ENCODE measurements around the gene TBC1D9B.
A peak's percentile ranks its signal among the peaks of the same experiment; 100 is the strongest.

TBC1D9B gene

GRCh38 chr5:179908528-179908927 lies 831 bp upstream of the TBC1D9B start:
- TF ChIP-seq, protein P1, sequence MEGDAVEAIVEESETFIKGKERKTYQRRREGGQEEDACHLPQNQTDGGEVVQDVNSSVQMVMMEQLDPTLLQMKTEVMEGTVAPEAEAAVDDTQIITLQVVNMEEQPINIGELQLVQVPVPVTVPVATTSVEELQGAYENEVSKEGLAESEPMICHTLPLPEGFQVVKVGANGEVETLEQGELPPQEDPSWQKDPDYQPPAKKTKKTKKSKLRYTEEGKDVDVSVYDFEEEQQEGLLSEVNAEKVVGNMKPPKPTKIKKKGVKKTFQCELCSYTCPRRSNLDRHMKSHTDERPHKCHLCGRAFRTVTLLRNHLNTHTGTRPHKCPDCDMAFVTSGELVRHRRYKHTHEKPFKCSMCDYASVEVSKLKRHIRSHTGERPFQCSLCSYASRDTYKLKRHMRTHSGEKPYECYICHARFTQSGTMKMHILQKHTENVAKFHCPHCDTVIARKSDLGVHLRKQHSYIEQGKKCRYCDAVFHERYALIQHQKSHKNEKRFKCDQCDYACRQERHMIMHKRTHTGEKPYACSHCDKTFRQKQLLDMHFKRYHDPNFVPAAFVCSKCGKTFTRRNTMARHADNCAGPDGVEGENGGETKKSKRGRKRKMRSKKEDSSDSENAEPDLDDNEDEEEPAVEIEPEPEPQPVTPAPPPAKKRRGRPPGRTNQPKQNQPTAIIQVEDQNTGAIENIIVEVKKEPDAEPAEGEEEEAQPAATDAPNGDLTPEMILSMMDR (IDR thresholded peaks at IDR 0.05): no peak
- H3K36me3 ChIP-seq: peaks cover 9% of the 10 kb centered on the region
- no peaks in the 10 kb centered on the region for H3K27me3 ChIP-seq
- peak overlapping the region; percentile 62 for H3K27ac ChIP-seq
- H3K4me1 ChIP-seq (ENCODE audit: control insufficient read depth in 1 of 2, insufficient read depth in 1 of 2, low read depth in 1 of 2, low read length in 1 of 2): peaks cover 21 to 22% of the 10 kb centered on the region in 2 experiments
- no peak overlapping the region for H3K4me3 ChIP-seq (ENCODE audit: low read depth in 1 of 2, low read length in 1 of 2)
- H3K9me3 ChIP-seq: no peaks in the 10 kb centered on the region

DNA sequence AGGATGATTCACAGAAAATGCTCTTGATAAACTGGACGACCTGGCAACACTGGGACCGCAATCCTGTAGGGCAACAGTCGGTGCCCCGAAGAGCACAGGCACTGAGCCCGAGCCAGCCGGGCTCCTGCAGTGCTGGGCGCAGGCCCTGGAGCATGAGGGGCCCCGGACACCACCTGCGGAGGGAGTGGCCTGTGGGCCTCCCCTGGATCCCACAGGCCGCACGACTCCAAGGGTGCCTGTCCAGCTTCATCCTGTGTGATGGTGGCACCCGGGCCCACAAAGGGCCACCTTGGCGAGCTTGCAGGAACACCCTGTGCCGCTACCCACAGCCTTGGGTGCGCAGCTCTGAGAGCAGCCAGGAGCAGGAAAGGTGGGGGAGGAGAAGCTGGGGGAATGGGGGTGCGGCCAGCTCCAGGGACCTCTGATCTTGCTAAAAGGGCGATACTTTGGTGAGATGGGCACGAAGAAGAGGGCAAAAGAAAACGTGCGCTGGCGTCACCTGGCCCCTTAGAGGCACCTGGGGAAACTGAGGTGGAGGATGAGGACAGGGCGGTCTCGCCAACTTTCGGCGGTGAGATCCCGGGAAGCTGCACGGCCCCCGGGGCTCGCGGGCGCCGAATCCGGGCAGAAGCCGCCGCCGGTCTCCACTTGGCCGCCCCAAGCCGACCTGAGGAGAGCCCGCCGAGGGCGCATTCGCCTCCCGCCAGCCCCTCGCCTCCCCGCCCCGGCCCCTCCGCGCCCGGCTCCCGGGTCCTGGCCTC lies 722 bp downstream of the TBC1D9B start:
- no peaks in the 10 kb centered on the region for H3K9me3 ChIP-seq
- peak overlapping the region; percentile 58 to 62 for H3K4me3 ChIP-seq (ENCODE audit: low read depth in 1 of 2, low read length in 1 of 2)
- H3K27ac ChIP-seq: peak overlapping the region; percentile 13
- TF ChIP-seq, protein P1 (IDR thresholded peaks at IDR 0.05): no peak
- H3K4me1 ChIP-seq (ENCODE audit: control insufficient read depth in 1 of 2, insufficient read depth in 1 of 2, low read depth in 1 of 2, low read length in 1 of 2): peaks cover 21 to 22% of the 10 kb centered on the region in 2 experiments
- H3K36me3 ChIP-seq: peaks cover 24% of the 10 kb centered on the region
- H3K27me3 ChIP-seq: no peaks in the 10 kb centered on the region

DNA sequence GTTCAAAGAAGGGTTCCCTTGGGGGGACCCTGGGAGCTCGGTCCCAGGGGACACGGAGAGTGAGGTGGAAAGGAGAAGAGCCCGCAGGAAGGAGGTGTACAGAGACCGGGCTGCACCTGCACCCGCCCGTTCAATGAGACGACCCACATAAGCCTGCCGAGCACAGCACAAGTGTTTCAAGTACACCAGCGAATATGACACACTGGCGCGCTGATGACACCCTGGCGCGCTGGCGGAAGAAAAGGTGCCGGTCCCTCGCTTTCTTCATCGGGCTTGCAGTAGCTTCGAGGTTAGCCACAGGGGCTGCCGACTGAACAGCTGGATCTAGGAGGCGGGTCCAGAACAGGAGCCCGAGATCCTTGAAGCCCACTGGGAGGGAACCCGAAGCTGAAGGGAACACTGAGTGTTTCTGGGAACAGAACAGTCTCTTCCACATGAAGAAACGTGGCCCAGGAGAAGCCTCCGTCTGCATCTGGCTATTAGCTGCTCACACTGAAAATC lies 1.4 kb downstream of the TBC1D9B start:
- Histone ChIP-seq H3K4me1 (ENCODE audit: control insufficient read depth in 1 of 2, insufficient read depth in 1 of 2, low read depth in 1 of 2, low read length in 1 of 2) (peaks cover 21 to 22% of the 10 kb centered on the region in 2 experiments), H3K27ac (no peak overlapping the region), H3K4me3 (ENCODE audit: low read depth in 1 of 2, low read length in 1 of 2) (no peak overlapping the region), H3K9me3 (no peaks in the 10 kb centered on the region), H3K27me3 (no peaks in the 10 kb centered on the region), H3K36me3 (peaks cover 26% of the 10 kb centered on the region)
- TF ChIP-seq, protein P1 (IDR thresholded peaks at IDR 0.05): no peak

GRCh38 chr5:179905161-179905560 lies 2.5 kb downstream of the TBC1D9B start:
- H3K27ac ChIP-seq: no peak overlapping the region
- no peaks in the 10 kb centered on the region for H3K27me3 ChIP-seq
- no peaks in the 10 kb centered on the region for H3K9me3 ChIP-seq
- H3K36me3 ChIP-seq: peaks cover 34% of the 10 kb centered on the region
- peaks cover 21 to 22% of the 10 kb centered on the region in 2 experiments for H3K4me1 ChIP-seq (ENCODE audit: control insufficient read depth in 1 of 2, insufficient read depth in 1 of 2, low read depth in 1 of 2, low read length in 1 of 2)
- no peak overlapping the region for H3K4me3 ChIP-seq (ENCODE audit: low read depth in 1 of 2, low read length in 1 of 2)
- TF ChIP-seq, protein P1 (IDR thresholded peaks at IDR 0.05): no peak

DNA sequence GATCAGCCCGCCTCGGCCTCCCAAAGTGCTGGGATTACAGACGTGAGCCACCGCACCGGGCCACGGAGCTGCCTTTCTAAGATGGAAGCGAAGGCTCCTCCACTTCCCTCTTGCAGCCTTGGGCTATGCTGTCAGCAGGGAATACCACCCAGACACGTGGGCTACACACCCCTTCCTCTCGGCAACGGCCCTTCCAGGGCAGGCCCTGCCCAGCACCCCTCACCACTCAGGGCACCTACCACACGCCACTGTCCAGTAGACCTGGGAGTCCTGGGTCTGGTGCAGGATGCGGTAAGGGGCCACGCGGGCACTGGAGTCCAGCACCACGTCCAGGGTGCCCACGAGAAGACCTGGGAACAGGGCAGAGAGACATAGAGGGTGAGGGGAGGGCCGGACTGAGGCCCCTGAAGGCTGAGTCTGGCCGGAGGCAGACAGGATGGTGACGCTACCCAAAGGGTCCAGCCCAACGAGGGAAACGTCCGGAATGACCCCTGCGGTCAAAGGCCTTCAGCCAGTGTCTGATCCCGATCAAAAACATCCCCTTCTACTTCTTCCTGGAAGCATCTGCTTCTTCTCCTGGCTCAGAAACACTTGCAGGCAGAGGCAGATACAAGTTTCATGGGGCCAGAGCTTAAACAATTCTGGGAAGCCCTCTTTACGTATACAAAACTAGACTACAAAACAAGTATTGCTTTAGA lies 3.1 kb downstream of the TBC1D9B start:
- Histone ChIP-seq H3K4me3 (ENCODE audit: low read depth in 1 of 2, low read length in 1 of 2) (no peak overlapping the region), H3K27ac (no peak overlapping the region), H3K27me3 (no peaks in the 10 kb centered on the region), H3K36me3 (peaks cover 40% of the 10 kb centered on the region), H3K4me1 (ENCODE audit: control insufficient read depth in 1 of 2, insufficient read depth in 1 of 2, low read depth in 1 of 2, low read length in 1 of 2) (peaks cover 21 to 22% of the 10 kb centered on the region in 2 experiments), H3K9me3 (no peaks in the 10 kb centered on the region)
- TF ChIP-seq, protein P1 (IDR thresholded peaks at IDR 0.05): no peak

Measured in neutrophil (primary cell).